KOPT-K1 (cell line): ENCODE measurements around the gene CHD3.
A peak's percentile ranks its signal among the peaks of the same experiment; 100 is the strongest.

Experiments
- H3K27ac ChIP-seq: fragments of 200-600 bp; sonication (generic); 2 replicates; pipeline ENCODE4 v1.5.1; 2016; ENCODE audit warnings: antibody characterized with exemption, mild to moderate bottlenecking, low read depth, low read length; ENCODE audit not compliant: poor library complexity, severe bottlenecking
- H3K36me3 ChIP-seq: fragments of 200-600 bp; sonication (generic); 2 replicates; pipeline ENCODE4 v1.5.1; 2017; ENCODE audit warnings: antibody characterized with exemption, mild to moderate bottlenecking, low read length, moderate library complexity; ENCODE audit not compliant: insufficient read depth
- H3K9me3 ChIP-seq: fragments of 200-600 bp; sonication (generic); 2 replicates; pipeline ENCODE4 v1.5.1; 2017; ENCODE audit warnings: antibody characterized with exemption, low read length, mild to moderate bottlenecking; ENCODE audit not compliant: insufficient read depth, poor library complexity, severe bottlenecking

The CHD3 gene

GRCh38 chr17:7880076-7880868, 8.3 kb upstream of the CHD3 start:
- H3K36me3 ChIP-seq, result 0 out of 2 replicates have a peak, but pooled peaks cover 5% of the 10 kb centered on the region
- H3K9me3 ChIP-seq, result no peaks in the 10 kb centered on the region
- H3K27ac ChIP-seq, result no peak overlapping the region

- Histone ChIP-seq H3K9me3 (no peaks in the 10 kb centered on the region), H3K27ac (no peak overlapping the region), H3K36me3 (0 out of 2 replicates have a peak, but pooled peaks cover 5% of the 10 kb centered on the region)
These were observed 7.1 kb upstream of the CHD3 start for GRCh38 chr17:7881276-7882054.

- Histone ChIP-seq H3K9me3 (no peaks in the 10 kb centered on the region), H3K27ac (no peak overlapping the region), H3K36me3 (0 out of 2 replicates have a peak, but pooled peaks cover 5% of the 10 kb centered on the region)
These were observed 6.5 kb upstream of the CHD3 start for GRCh38 chr17:7882068-7882467.

GRCh38 chr17:7882629-7883028, 6.0 kb upstream of the CHD3 start:
- Histone ChIP-seq H3K9me3 (no peaks in the 10 kb centered on the region), H3K27ac (no peak overlapping the region), H3K36me3 (0 out of 2 replicates have a peak, but pooled peaks cover 5% of the 10 kb centered on the region)

GRCh38 chr17:7883781-7884386, 4.7 kb upstream of the CHD3 start:
- Histone ChIP-seq H3K9me3 (no peaks in the 10 kb centered on the region), H3K36me3 (0 out of 2 replicates have a peak, but pooled peaks cover 5% of the 10 kb centered on the region), H3K27ac (peak overlapping the region; percentile 21)

- peak overlapping the region; percentile 93 for H3K27ac ChIP-seq
- peaks cover 10% of the 10 kb centered on the region; the same call in 1 of the 2 replicates for H3K36me3 ChIP-seq
- H3K9me3 ChIP-seq, result no peaks in the 10 kb centered on the region
These were observed 3.8 kb upstream of the CHD3 start for GRCh38 chr17:7884581-7885366.

GRCh38 chr17:7885367-7886226, 3.0 kb upstream of the CHD3 start:
- Histone ChIP-seq H3K9me3 (no peaks in the 10 kb centered on the region), H3K36me3 (peaks cover 16% of the 10 kb centered on the region)

GRCh38 chr17:7886227-7887037, 2.2 kb upstream of the CHD3 start:
- Histone ChIP-seq H3K27ac (peak overlapping the region; percentile 93), H3K36me3 (peaks cover 22% of the 10 kb centered on the region), H3K9me3 (no peaks in the 10 kb centered on the region)

More at GRCh38 chr17:7885367-7886226, 3.0 kb upstream of the CHD3 start:
- peak overlapping the region; percentile 93 for H3K27ac ChIP-seq

GRCh38 chr17:7887038-7887481, 1.5 kb upstream of the CHD3 start:
- Histone ChIP-seq H3K27ac (peak overlapping the region; percentile 93), H3K9me3 (no peaks in the 10 kb centered on the region), H3K36me3 (peaks cover 28% of the 10 kb centered on the region)

GRCh38 chr17:7887482-7888183, 956 bp upstream of the CHD3 start:
- Histone ChIP-seq H3K27ac (peak overlapping the region; percentile 93), H3K36me3 (peaks cover 33% of the 10 kb centered on the region)

GRCh38 chr17:7889166-7889955, 772 bp downstream of the CHD3 start:
- H3K27ac ChIP-seq, result peak overlapping the region; percentile 93
- H3K36me3 ChIP-seq, result peaks cover 48% of the 10 kb centered on the region
- no peaks in the 10 kb centered on the region for H3K9me3 ChIP-seq

More at GRCh38 chr17:7887482-7888183, 956 bp upstream of the CHD3 start:
- H3K9me3 ChIP-seq, result no peaks in the 10 kb centered on the region
